GM12801 (cell line): ENCODE results near the gene COMT.

Source experiments
- TF ChIP-seq, protein P1 (sequence below): IDR thresholded peaks from one replicate; pipeline ENCODE4 v1.5.1; 2011; ENCODE audit warnings: control low read depth; ENCODE audit not compliant: insufficient read length; ENCODE audit errors: extremely low read depth

COMT gene

DNA sequence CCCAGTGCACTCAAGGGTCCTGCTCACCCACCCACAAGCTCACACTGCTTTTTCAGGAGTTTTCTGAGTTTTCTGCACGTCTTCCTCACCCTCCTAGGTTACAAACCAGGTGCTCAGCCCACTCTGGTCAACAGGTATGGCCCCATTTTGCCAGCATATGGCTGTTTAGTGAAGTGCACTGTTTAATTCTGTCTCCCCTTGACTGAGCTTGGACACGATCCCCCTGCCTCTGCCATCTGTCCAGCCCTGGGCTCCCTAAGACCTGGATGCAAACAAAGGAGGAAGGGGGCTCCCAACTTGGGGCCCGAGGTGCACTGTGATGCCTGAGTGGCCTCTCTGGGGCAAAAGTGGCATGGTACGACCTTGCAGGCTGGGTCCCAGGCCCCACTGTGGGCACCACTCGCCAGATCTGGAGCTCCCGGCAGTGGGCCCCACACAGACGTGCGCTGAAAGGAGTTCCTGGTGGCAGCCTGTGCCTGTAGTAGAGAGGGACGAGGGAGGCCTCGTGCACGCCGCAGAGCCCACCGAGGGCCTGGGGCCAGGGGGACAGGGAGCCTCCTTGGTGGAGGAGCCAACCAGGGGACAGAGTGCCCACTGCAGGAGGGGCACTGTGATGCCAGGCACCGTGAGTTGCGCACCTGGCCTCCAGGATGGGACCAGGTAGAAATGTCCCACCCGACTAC lies 37.3 kb upstream of the COMT start:
- TF ChIP-seq, protein P1, sequence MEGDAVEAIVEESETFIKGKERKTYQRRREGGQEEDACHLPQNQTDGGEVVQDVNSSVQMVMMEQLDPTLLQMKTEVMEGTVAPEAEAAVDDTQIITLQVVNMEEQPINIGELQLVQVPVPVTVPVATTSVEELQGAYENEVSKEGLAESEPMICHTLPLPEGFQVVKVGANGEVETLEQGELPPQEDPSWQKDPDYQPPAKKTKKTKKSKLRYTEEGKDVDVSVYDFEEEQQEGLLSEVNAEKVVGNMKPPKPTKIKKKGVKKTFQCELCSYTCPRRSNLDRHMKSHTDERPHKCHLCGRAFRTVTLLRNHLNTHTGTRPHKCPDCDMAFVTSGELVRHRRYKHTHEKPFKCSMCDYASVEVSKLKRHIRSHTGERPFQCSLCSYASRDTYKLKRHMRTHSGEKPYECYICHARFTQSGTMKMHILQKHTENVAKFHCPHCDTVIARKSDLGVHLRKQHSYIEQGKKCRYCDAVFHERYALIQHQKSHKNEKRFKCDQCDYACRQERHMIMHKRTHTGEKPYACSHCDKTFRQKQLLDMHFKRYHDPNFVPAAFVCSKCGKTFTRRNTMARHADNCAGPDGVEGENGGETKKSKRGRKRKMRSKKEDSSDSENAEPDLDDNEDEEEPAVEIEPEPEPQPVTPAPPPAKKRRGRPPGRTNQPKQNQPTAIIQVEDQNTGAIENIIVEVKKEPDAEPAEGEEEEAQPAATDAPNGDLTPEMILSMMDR = no peak

DNA sequence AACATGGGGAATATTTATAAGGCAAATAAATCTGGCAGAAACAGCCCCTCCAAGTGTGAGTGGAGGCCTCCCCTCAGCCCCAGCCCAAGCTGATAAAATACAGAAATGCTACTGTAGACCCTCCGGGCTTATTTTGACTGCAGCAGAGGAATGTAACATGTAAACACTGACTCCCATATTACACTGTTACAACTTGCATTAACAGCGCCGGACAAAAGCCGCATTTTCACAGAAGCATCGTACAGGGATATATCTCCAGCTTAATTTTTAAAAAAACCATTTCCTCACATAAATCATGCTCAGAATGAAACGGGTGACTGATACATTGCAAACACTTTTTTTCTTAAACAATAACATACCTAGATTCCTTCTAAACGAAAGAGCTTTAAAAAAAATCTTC lies 36.6 kb upstream of the COMT start:
- TF ChIP-seq, protein P1 = no peak

DNA sequence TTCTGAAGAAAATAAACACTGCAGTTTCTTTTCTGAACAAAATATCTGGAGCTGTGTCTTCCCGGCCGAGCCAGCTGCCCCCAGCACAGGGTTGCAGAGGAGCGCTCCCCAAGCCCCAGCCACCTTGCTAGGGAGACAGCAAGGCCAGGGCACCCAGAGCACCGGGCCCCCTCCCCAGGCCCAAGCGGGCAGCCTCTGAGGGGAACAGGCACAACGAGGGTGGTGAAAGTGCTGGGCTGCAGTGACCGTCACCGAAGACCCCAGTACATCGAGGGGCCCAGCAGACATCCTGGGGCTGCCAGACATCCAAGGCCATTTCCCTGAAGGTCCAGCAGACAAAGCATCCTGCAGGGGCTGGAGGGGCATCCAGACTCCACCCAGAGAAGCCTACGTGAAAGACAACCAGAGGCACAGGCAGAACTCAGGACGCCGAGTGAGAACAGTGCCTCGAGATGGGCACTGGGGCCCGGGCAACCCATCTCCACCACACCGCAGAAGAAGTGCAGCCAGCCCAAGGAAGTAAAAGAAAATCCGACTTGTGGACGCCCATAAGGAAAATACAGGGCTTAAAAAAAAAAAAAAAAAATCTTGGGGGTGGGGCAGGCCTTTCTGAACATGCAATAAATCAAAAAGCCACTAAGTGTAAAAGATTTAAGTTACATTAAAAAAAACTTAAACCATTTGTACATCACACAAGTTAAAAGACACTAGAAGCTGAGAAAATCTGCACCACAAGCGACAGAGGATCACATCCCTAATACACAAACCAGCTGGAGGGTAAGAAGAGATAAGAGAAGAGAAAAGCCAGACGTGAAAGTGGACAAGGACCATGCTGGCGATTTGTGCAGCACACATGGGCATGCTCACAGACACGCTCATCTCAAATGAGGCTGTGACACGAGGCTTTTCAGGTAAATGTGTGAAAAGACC lies 36.0 kb upstream of the COMT start:
- TF ChIP-seq, protein P1 = no peak

DNA sequence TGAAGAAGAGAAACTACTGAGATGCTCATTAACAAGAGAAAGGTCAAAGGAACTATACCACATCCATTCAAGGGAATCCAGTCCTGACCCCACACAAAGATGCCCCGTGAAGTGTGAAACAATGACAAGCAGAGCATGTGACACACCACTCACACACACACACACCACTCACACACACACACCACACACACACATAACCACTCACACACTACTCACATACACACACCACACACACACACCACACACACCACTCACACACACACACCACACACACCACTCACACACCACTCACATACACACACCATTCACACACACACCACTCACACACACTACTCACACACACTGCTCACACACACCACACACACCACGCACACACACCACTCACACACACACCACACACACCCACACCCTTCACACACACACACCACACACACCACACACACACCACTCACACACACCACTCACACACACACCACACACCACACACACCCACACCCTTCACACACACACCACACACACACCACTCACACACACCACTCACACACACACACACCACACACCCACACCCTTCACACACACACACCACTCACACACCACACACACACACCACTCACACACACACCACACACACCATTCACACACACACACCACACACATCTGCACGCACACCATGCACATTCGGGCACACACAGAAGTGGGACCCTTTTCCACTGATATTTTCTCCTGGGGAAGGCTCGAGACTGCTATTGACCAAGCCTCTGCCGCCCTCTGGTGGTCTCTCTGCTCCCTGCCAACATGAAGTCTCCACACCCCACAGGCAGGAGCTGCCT lies 32.0 kb upstream of the COMT start:
- TF ChIP-seq, protein P1 = no peak

DNA sequence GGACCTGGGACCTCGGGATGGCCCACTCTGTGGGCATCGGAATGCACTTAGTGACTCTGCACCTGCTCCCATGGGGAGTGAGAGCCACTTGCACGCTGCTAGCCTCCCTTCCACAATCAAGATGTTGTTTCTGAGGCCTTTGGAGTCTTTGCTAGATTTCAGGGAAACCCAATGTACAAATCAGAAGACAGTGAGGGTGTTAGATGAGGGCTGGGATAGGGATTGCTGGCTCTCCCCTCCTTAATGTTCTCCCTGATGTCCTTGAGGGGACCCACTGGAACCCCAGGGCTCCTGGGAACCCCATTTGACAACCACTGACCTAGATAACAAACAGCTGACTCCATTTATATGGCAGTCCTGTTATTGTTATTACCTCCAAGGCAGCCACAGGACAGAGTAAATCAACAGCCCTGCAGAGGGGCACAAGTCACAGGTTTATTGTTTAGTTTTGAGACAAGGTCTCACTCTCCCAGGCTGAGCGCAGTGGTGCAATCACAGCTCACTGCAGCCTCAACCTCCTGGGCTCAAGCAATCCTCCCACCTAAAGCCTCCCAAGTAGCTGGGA lies 31.3 kb upstream of the COMT start:
- TF ChIP-seq, protein P1 = no peak

DNA sequence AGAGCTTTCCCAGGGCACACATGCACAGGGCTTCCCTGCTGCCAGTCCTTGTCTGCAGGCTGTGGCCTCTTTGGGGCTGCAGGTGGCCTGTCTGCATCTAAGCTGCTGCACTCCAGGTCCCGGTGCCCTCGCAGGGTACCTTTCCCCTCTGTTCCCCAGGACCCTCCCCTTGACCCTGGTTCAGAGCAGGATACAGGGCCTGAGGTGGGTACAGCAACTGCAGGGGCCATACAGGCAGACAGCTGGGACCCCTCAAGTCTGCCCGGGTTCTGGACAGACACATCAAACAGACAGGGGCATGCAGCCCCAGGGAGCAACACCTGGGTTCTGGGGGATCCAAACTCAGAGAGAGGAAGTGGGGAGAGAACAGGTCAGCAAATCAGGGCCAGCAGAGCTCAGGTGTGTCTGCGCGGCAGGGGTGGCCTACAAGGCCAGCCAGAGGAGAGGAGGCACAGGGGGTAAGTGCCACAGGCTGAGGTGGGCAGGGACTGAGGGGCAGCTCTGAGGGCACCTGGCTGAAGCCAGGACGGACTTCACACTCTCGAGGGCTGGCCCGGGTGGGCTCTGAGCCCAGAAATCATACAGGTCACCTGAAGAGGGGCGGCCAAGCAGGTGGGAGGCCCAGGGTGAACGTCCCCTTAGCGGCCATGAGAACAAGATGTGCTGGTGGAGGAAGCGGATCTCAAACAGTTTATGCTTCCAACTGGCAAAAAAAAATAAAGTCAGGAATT lies 29.9 kb upstream of the COMT start:
- TF ChIP-seq, protein P1 = no peak
